Measurements from ENCODE around the gene FIBCD1.

DNA sequence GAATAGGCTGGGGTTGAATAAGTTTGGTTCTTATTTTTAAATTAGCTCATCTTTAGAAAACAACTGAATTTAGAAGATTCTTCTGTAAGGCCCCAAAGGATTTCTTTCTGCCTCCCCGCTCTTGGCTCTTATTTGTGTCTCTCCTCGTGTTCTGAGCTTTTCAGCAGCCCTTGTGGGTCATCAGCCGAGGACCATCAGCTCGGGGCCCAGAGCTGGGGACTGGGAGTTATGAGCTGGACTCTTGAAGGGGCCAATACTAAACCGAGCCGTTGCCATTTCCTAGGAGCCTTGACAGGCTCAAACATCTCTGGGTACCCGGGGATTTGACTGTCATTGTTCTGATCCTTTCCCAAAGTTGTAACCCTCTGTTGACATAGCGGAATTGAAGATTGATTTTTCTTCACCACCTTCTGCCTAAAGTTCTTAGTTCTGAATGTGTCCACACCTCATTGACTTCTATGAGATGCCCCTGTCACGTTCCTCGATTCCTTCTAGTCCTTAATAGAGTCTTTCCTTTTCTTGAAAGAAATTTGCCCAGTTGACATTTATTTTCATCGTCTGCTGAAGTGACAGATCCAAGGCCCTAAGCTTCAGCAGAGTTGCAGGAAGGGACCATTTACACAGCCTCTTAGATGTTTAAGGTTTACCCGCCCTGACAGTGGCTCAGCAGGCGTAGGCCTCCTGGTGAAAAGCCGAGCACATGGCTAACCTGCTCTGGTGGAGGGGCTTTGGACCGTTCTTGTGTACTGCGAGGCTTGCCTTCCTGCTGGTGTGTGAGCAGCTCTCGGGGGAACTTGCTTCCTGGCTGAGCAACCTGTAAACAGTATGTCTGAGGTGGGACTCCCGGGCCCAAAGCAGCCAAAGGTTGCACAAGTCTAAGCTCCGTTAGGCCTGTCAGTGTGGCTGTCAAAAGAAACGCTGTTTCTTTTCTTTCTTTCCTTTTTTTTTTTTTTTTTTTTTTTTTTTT is 80.0 kb downstream of the FIBCD1 start:
- TF ChIP-seq, protein P1, sequence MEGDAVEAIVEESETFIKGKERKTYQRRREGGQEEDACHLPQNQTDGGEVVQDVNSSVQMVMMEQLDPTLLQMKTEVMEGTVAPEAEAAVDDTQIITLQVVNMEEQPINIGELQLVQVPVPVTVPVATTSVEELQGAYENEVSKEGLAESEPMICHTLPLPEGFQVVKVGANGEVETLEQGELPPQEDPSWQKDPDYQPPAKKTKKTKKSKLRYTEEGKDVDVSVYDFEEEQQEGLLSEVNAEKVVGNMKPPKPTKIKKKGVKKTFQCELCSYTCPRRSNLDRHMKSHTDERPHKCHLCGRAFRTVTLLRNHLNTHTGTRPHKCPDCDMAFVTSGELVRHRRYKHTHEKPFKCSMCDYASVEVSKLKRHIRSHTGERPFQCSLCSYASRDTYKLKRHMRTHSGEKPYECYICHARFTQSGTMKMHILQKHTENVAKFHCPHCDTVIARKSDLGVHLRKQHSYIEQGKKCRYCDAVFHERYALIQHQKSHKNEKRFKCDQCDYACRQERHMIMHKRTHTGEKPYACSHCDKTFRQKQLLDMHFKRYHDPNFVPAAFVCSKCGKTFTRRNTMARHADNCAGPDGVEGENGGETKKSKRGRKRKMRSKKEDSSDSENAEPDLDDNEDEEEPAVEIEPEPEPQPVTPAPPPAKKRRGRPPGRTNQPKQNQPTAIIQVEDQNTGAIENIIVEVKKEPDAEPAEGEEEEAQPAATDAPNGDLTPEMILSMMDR (IDR thresholded peaks at IDR 0.05; ENCODE audit: low read length): no peak
- no peak for TF ChIP-seq EZH2 (IDR thresholded peaks at IDR 0.05; ENCODE audit: borderline replicate concordance, low read length)
